Activated CD8-positive, alpha-beta T cell treated with anti-CD3 and anti-CD28 coated beads for 36 hours (primary cell): ENCODE measurements around the gene MEG3. TPM values are rescaled to one million over a fixed set of nuclear protein-coding genes. Genes with fewer than 3 reads are reported as not detected.
A peak's percentile ranks its signal among the peaks of the same experiment; 100 is the strongest.

ENCODE experiments used
- ATAC-seq: fragments of 200-7000 bp; cut with Tn5 transposase; one replicate; pipeline ENCODE4 v1.10.0; 2021; ENCODE audit warnings: mild to moderate bottlenecking, moderate library complexity
- CTCF ChIA-PET: fragments of 350-600 bp; sonication (Branson Sonifier 250); formaldehyde crosslinking; loops from one replicate; lab custom pipeline; 2021; ENCODE audit warnings: antibody characterized with exemption; lab: Charles Lee
- POLR2A ChIA-PET: fragments of 350-600 bp; sonication (Branson Sonifier 250); formaldehyde crosslinking; loops from one replicate; lab custom pipeline; 2021; ENCODE audit warnings: antibody characterized with exemption; lab: Charles Lee
- DNase-seq: peaks from one replicate; pipeline ENCODE4 v3.0.0-alpha.2; 2020
- H3K27ac Mint-ChIP-seq: one replicate; pipeline ENCODE4 v1.8.0; 2021; ENCODE audit warnings: mild to moderate bottlenecking, mixed read lengths
- H3K27me3 Mint-ChIP-seq: one replicate; pipeline ENCODE4 v1.8.0; 2021; ENCODE audit warnings: mixed read lengths
- H3K36me3 Mint-ChIP-seq: one replicate; pipeline ENCODE4 v1.8.0; 2021; ENCODE audit warnings: low read depth, mixed read lengths
- H3K4me1 Mint-ChIP-seq: one replicate; pipeline ENCODE4 v1.8.0; 2021; ENCODE audit warnings: low read depth, mixed read lengths
- H3K4me3 Mint-ChIP-seq: one replicate; pipeline ENCODE4 v1.8.0; 2021; ENCODE audit warnings: mild to moderate bottlenecking, moderate library complexity, mixed read lengths
- H3K9me3 Mint-ChIP-seq: one replicate; pipeline ENCODE4 v1.8.0; 2021; ENCODE audit warnings: mixed read lengths
- intact Hi-C: fragments of 100-400 bp; cut with micrococcal nuclease; formaldehyde crosslinking; loops from one replicate; pipeline ENCODE4 v1.10.0; 2022
- total RNA-seq, 2 experiments: library from RNA; stranded (reverse); gene quantifications; one replicate each; pipeline ENCODE4 v1.2.3, GENCODE V29; 2021
- TF ChIP-seq, protein P1 (sequence below): fragments of 200-600 bp; IDR thresholded peaks from one replicate; pipeline ENCODE4 v1.8.0; 2022; ENCODE audit warnings: antibody characterized with exemption, mild to moderate bottlenecking

Gene MEG3
- total RNA-seq, 2 experiments from 2014 or later = not detected

DNA sequence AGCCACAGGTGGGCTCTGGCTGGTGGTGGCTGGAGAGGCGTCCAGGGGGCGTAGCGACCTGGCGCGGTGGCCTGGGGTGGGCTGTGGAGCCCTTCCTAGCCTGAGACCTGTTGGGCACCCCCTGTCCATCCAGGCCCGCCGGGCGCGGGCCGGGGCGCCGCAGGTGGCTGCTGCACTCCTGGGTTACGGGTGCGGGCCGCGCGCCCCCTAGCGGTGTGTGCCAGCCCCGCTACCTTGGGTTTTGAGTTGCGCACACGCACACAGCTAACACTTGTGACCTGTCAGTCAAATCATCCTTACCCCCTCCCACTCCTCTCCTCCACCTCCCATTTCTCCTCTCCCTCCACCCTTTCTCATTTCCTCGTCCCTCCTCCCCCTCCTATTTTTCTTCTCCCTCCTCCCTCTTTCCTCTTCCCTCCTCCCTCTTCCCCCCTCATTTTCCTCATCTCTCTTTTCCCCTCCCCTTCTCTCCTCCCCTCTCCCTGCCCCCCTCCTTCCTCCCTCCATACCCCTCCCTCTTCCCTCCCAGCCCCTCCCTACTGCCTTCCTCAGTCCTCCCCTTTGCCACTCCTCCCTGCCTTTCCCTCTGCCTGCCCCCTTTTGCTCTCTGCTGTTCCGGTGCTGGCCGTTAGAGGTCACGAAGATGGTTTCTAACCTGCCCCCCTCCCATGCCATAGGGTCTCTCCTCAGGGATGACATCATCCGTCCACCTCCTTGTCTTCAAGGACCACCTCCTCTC lies 2.3 kb downstream of the MEG3 start:
- intact Hi-C loops = no loop called here
- Mint-ChIP-seq H3K36me3 (no peaks in the 10 kb centered on the region), H3K4me1 (peaks cover 5% of the 10 kb centered on the region), H3K27ac (no peak overlapping the region), H3K9me3 (peaks cover 3% of the 10 kb centered on the region), H3K27me3 (peaks cover 37% of the 10 kb centered on the region), H3K4me3 (no peak overlapping the region)
- TF ChIP-seq, protein P1, sequence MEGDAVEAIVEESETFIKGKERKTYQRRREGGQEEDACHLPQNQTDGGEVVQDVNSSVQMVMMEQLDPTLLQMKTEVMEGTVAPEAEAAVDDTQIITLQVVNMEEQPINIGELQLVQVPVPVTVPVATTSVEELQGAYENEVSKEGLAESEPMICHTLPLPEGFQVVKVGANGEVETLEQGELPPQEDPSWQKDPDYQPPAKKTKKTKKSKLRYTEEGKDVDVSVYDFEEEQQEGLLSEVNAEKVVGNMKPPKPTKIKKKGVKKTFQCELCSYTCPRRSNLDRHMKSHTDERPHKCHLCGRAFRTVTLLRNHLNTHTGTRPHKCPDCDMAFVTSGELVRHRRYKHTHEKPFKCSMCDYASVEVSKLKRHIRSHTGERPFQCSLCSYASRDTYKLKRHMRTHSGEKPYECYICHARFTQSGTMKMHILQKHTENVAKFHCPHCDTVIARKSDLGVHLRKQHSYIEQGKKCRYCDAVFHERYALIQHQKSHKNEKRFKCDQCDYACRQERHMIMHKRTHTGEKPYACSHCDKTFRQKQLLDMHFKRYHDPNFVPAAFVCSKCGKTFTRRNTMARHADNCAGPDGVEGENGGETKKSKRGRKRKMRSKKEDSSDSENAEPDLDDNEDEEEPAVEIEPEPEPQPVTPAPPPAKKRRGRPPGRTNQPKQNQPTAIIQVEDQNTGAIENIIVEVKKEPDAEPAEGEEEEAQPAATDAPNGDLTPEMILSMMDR = peak; percentile 27
- ATAC-seq (no peak), DNase-seq (no peak)
- POLR2A ChIA-PET = no interaction called here
- CTCF ChIA-PET = no interaction called here

DNA sequence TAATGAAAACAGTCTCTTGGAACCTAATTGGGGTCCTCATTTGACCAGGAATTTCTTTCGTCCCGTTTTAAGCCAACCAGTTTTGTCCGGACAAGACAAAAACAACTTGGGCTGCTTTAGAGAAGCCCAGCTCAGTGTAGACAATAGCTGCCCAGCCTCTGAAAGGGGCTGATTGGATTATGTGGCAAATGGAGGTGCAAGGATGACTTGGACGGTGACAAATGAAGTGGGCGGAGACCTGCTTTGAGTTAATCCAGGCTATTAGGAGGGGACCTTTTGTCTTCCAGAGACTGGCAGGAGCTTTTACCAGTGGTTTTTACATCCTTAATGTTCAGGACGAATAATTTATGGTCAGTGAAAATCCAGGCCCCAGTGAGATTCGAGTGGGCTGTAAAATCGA lies 4.8 kb downstream of the MEG3 start:
- peaks cover 3% of the 10 kb centered on the region for H3K9me3 Mint-ChIP-seq
- H3K36me3 Mint-ChIP-seq = no peaks in the 10 kb centered on the region
- CTCF ChIA-PET = no interaction called here
- H3K27ac Mint-ChIP-seq = no peak overlapping the region
- H3K4me3 Mint-ChIP-seq = no peak overlapping the region
- intact Hi-C loops = no loop called here
- DNase-seq (no peak), ATAC-seq (no peak)
- POLR2A ChIA-PET = no interaction called here
- TF ChIP-seq, protein P1 = no peak
- H3K4me1 Mint-ChIP-seq = peaks cover 3% of the 10 kb centered on the region
- peaks cover 21% of the 10 kb centered on the region for H3K27me3 Mint-ChIP-seq

DNA sequence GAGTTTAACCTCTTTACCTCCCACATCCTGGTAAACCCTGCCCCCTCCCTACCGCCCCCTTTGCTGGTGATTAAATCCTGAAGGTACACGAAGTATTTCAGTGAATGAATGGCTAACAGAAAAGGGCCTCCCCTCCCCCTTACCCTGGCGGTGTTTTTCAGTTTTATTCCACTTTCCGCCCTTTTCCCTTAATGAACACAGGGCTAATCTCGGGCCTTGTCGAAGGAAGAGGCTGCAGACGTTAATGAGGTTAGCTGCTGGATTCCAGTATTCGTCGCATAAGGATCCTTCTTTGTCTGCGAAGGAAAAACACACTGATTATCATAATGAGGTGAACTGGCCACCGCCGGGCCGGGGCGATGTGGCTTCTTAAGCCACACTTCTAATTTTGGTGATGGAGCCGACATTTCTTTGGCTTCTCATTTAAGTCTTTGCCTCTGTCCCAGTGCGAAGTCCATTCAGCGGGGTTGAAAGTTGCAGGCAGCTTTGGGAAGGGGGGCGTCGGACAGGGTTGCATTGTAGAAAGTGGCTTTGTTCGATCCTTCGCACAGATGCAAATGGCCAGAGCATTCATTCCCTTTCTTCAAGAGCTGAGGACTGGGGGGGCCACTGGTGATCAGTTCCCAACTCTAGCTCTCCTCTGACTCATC lies 6.5 kb downstream of the MEG3 start:
- no peak for DNase-seq
- CTCF ChIA-PET = no interaction called here

DNA sequence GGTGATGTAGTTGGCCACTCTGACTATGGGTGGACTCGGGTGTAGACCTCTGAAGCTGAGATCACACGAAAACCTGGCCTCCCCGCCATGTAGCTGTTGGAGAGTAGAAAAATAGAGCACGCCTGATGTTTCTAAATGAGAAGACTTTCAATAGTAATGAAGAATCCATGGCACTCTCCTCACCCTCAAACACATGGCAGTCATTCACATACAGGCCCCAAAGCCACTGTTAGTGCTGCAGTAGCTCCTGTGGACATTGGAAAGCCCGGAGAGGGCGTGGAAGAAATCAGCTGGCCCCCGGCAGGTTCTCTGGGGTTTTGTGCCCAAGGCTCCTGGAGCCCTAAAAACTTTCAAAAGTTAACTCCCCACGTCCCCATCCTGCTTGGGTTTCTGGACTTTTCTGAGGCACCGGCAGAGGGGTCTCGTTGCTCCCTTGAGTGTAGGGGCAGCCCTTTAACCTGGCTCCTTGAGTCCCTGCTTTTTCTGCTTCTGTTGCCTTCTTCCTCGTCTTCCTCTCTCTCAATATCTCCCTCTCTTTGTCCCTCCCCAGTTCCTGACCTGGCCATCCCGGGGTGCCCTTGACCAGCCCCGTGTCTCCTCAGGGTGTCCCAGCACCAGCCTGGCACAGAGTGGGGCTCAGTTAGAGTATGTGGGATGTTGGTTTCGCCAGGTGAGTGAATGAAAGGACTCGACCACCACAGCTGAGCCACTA lies 8.3 kb downstream of the MEG3 start:
- H3K4me3 Mint-ChIP-seq = no peak overlapping the region
- CTCF ChIA-PET = no interaction called here
- no peaks in the 10 kb centered on the region for H3K9me3 Mint-ChIP-seq
- H3K36me3 Mint-ChIP-seq = no peaks in the 10 kb centered on the region
- H3K27me3 Mint-ChIP-seq = peaks cover 5% of the 10 kb centered on the region
- no peak for ATAC-seq
- H3K4me1 Mint-ChIP-seq = peaks cover 4% of the 10 kb centered on the region
- TF ChIP-seq, protein P1 = no peak
- intact Hi-C loops = no loop called here
- no peak overlapping the region for H3K27ac Mint-ChIP-seq
- no peak for DNase-seq
- POLR2A ChIA-PET = no interaction called here

More for the DNA sequence above, 6.5 kb downstream of the MEG3 start:
- Mint-ChIP-seq H3K9me3 (peaks cover 1% of the 10 kb centered on the region), H3K4me3 (no peak overlapping the region), H3K27ac (no peak overlapping the region), H3K36me3 (no peaks in the 10 kb centered on the region), H3K4me1 (no peaks in the 10 kb centered on the region), H3K27me3 (peaks cover 7% of the 10 kb centered on the region)
- intact Hi-C loops = no loop called here
- POLR2A ChIA-PET = interaction anchor here (0.6 kb wide), 1 partner anchor 509 kb away, joined by 3 read pairs; no protein-coding TSS in a partner anchor
- ATAC-seq = no peak
- TF ChIP-seq, protein P1 = no peak
